HCT116 (cell line): ENCODE results near the gene LRRC43. TPM values are rescaled to one million over a fixed set of nuclear protein-coding genes. Genes with fewer than 3 reads are reported as not detected.
A peak's percentile ranks its signal among the peaks of the same experiment; 100 is the strongest.

Experiments
- CBX3 ChIP-seq: IDR thresholded peaks from 2 replicates; pipeline ENCODE4 v1.6.1; 2012; ENCODE audit warnings: low read depth
- CEBPB ChIP-seq: IDR thresholded peaks from 2 replicates; pipeline ENCODE4 v1.6.1; 2012; ENCODE audit warnings: low read depth
- EGR1 ChIP-seq: IDR thresholded peaks from 2 replicates; pipeline ENCODE4 v1.6.1; 2012; ENCODE audit warnings: low read depth
- ELF1 ChIP-seq: IDR thresholded peaks from 2 replicates; pipeline ENCODE4 v1.6.1; 2012; ENCODE audit warnings: low read depth, borderline replicate concordance
- EZH2 ChIP-seq: fragments of 200-600 bp; sonication (generic); IDR thresholded peaks from 2 replicates; pipeline ENCODE4 v1.6.1; 2017; ENCODE audit warnings: antibody characterized with exemption, mixed run types
- EZH2phosphoT487 ChIP-seq: fragments of 200-600 bp; IDR thresholded peaks from 2 replicates; pipeline ENCODE4 v1.6.1; 2018; ENCODE audit warnings: antibody characterized with exemption, borderline replicate concordance
- FOSL1 ChIP-seq: IDR thresholded peaks from 2 replicates; pipeline ENCODE4 v1.6.1; 2012; ENCODE audit warnings: low read depth
- POLR2A ChIP-seq: IDR thresholded peaks from 2 replicates; pipeline ENCODE4 v1.7.0; 2011; ENCODE audit warnings: borderline replicate concordance; ENCODE audit not compliant: insufficient read depth, insufficient read length; ENCODE audit errors: extremely low read depth
- RAD21 ChIP-seq: IDR thresholded peaks from 2 replicates; pipeline ENCODE4 v1.6.1; 2012; ENCODE audit warnings: low read depth, mild to moderate bottlenecking
- SIN3A ChIP-seq: IDR thresholded peaks from 2 replicates; pipeline ENCODE4 v1.6.1; 2012; ENCODE audit warnings: low read depth
- SP1 ChIP-seq: IDR thresholded peaks from 2 replicates; pipeline ENCODE4 v1.6.1; 2012; ENCODE audit warnings: low read depth
- YY1 ChIP-seq: IDR thresholded peaks from 2 replicates; pipeline ENCODE4 v1.6.1; 2011; ENCODE audit warnings: low read length, low read depth, moderate library complexity, mild to moderate bottlenecking; ENCODE audit not compliant: insufficient replicate concordance; ENCODE audit errors: extremely low read depth
- ZNF274 ChIP-seq: fragments of 200-500 bp; sonication (Bioruptor generic); IDR thresholded peaks from 2 replicates; pipeline ENCODE4 v1.6.1; 2014; ENCODE audit warnings: mild to moderate bottlenecking, low read depth, low read length, inconsistent platforms
- total RNA-seq: library from RNA; stranded (reverse); gene quantifications from one replicate; pipeline ENCODE4 v1.2.1, GENCODE V29; 2021; ENCODE audit not compliant: unreplicated experiment
- TF ChIP-seq, protein P1 (sequence below): IDR thresholded peaks from 2 replicates; pipeline ENCODE4 v1.6.1; 2012; ENCODE audit warnings: low read depth
- TF ChIP-seq, protein P2 (sequence below): IDR thresholded peaks from 2 replicates; pipeline ENCODE4 v1.6.1; 2012

The LRRC43 gene
- total RNA-seq, 1 experiment from 2014 or later = not detected

GRCh38 chr12:122225683-122226365, 42.9 kb downstream of the LRRC43 start, which contains the start of gene DIABLO (continued):
- peak; percentile 83 for TF ChIP-seq EGR1
- TF ChIP-seq RAD21 = no peak
- no peak for TF ChIP-seq EZH2phosphoT487
- TF ChIP-seq CBX3 = no peak; the same call in none of the 2 replicates
- TF ChIP-seq, protein P1, sequence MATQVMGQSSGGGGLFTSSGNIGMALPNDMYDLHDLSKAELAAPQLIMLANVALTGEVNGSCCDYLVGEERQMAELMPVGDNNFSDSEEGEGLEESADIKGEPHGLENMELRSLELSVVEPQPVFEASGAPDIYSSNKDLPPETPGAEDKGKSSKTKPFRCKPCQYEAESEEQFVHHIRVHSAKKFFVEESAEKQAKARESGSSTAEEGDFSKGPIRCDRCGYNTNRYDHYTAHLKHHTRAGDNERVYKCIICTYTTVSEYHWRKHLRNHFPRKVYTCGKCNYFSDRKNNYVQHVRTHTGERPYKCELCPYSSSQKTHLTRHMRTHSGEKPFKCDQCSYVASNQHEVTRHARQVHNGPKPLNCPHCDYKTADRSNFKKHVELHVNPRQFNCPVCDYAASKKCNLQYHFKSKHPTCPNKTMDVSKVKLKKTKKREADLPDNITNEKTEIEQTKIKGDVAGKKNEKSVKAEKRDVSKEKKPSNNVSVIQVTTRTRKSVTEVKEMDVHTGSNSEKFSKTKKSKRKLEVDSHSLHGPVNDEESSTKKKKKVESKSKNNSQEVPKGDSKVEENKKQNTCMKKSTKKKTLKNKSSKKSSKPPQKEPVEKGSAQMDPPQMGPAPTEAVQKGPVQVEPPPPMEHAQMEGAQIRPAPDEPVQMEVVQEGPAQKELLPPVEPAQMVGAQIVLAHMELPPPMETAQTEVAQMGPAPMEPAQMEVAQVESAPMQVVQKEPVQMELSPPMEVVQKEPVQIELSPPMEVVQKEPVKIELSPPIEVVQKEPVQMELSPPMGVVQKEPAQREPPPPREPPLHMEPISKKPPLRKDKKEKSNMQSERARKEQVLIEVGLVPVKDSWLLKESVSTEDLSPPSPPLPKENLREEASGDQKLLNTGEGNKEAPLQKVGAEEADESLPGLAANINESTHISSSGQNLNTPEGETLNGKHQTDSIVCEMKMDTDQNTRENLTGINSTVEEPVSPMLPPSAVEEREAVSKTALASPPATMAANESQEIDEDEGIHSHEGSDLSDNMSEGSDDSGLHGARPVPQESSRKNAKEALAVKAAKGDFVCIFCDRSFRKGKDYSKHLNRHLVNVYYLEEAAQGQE = no peak
- peak; percentile 96 for TF ChIP-seq YY1
- TF ChIP-seq, protein P2, sequence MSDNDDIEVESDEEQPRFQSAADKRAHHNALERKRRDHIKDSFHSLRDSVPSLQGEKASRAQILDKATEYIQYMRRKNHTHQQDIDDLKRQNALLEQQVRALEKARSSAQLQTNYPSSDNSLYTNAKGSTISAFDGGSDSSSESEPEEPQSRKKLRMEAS = peak; percentile 65; the same call in 1 of the 2 replicates
- peak; percentile 83 for TF ChIP-seq POLR2A
- peak; percentile 93 for TF ChIP-seq SIN3A
- no peak for TF ChIP-seq CEBPB
- TF ChIP-seq ELF1 = peak; percentile 69
- TF ChIP-seq ZNF274 = no peak
- no peak for TF ChIP-seq EZH2
- TF ChIP-seq FOSL1 = no peak
- TF ChIP-seq SP1 = peak; percentile 94
